ENCODE data around the gene MLPH.

Gene MLPH

GRCh38 chr2:237459226-237459625 lies 27.8 kb upstream of the MLPH start:
- TF ChIP-seq CTCF (IDR thresholded peaks at IDR 0.05): no peak

- no peak for TF ChIP-seq CTCF (IDR thresholded peaks at IDR 0.05)
These were observed 27.3 kb upstream of the MLPH start for GRCh38 chr2:237459741-237460174.

GRCh38 chr2:237464757-237465391 lies 22.2 kb upstream of the MLPH start:
- no peak for TF ChIP-seq CTCF (IDR thresholded peaks at IDR 0.05)

- no peak for TF ChIP-seq CTCF (IDR thresholded peaks at IDR 0.05)
These were observed 21.4 kb upstream of the MLPH start for GRCh38 chr2:237465515-237466148.

GRCh38 chr2:237466211-237466610 lies 20.8 kb upstream of the MLPH start:
- no peak for TF ChIP-seq CTCF (IDR thresholded peaks at IDR 0.05)

GRCh38 chr2:237467447-237468179 lies 19.4 kb upstream of the MLPH start:
- TF ChIP-seq CTCF (IDR thresholded peaks at IDR 0.05): no peak

GRCh38 chr2:237469849-237470248 lies 17.2 kb upstream of the MLPH start:
- no peak for TF ChIP-seq CTCF (IDR thresholded peaks at IDR 0.05)

Measured in LNCAP (cell line).